MM.1S (cell line): ENCODE results near the gene CLTCL1.

Source experiments
- DNase-seq: peaks from one replicate; pipeline ENCODE4 v3.0.0-alpha.2; 2015
- H2AFZ ChIP-seq: fragments of 300-600 bp; sonication (generic); 2 replicates; pipeline ENCODE4 v1.6.0; 2016; ENCODE audit warnings: antibody characterized with exemption, low read length
- H3F3A ChIP-seq: fragments of 300-600 bp; sonication (generic); 2 replicates; pipeline ENCODE4 v1.6.1; 2016; ENCODE audit warnings: mild to moderate bottlenecking, antibody characterized with exemption, low read length, moderate library complexity, mixed read lengths; ENCODE audit not compliant: insufficient read depth
- H3K27ac ChIP-seq: fragments of 300-600 bp; sonication (generic); 2 replicates; pipeline ENCODE4 v1.5.1; 2016; ENCODE audit warnings: mild to moderate bottlenecking, low read length
- H3K27me3 ChIP-seq: fragments of 300-600 bp; sonication (generic); replicated peaks from 2 replicates; pipeline ENCODE4 v1.6.0; 2016; ENCODE audit warnings: low read length; ENCODE audit not compliant: insufficient read depth
- H3K36me3 ChIP-seq: fragments of 300-600 bp; sonication (generic); replicated peaks from 2 replicates; pipeline ENCODE4 v1.6.1; 2016; ENCODE audit warnings: mild to moderate bottlenecking, low read length, mixed read lengths; ENCODE audit not compliant: insufficient read depth
- H3K4me1 ChIP-seq: fragments of 300-600 bp; sonication (generic); 2 replicates; pipeline ENCODE4 v1.6.1; 2016; ENCODE audit warnings: low read length, mixed read lengths
- H3K4me2 ChIP-seq: fragments of 300-600 bp; sonication (generic); 2 replicates; pipeline ENCODE4 v1.6.0; 2016; ENCODE audit warnings: low read depth, low read length
- H3K4me3 ChIP-seq: fragments of 300-600 bp; sonication (generic); 2 replicates; pipeline ENCODE4 v1.5.1; 2016; ENCODE audit warnings: low read length, mixed read lengths
- H3K79me2 ChIP-seq: fragments of 300-600 bp; sonication (generic); 2 replicates; pipeline ENCODE4 v1.6.1; 2016; ENCODE audit warnings: mixed run types, low read length, mixed read lengths
- H3K9ac ChIP-seq: fragments of 300-600 bp; sonication (generic); 2 replicates; pipeline ENCODE4 v1.6.1; 2016; ENCODE audit warnings: low read length, mixed read lengths
- H3K9me2 ChIP-seq: fragments of 300-600 bp; sonication (generic); replicated peaks from 2 replicates; pipeline ENCODE4 v1.6.1; 2016; ENCODE audit warnings: mild to moderate bottlenecking, low read length, mixed read lengths; ENCODE audit not compliant: insufficient read depth
- H3K9me3 ChIP-seq: fragments of 300-600 bp; sonication (generic); replicated peaks from 2 replicates; pipeline ENCODE4 v1.6.1; 2016; ENCODE audit warnings: mild to moderate bottlenecking, low read length, mixed read lengths; ENCODE audit not compliant: insufficient read depth
- H4K20me1 ChIP-seq: fragments of 300-600 bp; sonication (generic); 2 replicates; pipeline ENCODE4 v1.6.1; 2016; ENCODE audit warnings: mild to moderate bottlenecking, low read length, moderate library complexity, mixed read lengths; ENCODE audit not compliant: insufficient read depth
- CTCF ChIP-seq: fragments of 300-600 bp; sonication (generic); IDR thresholded peaks from 2 replicates; pipeline ENCODE4 v1.5.1; 2016; ENCODE audit warnings: antibody characterized with exemption, low read length, mixed read lengths
- EZH2 ChIP-seq: fragments of 300-600 bp; sonication (generic); optimal IDR thresholded peaks from 2 replicates; pipeline ENCODE3; 2017; ENCODE audit warnings: low read depth, mild to moderate bottlenecking, antibody characterized with exemption, low read length, mixed read lengths
- EZH2phosphoT487 ChIP-seq: fragments of 300-600 bp; sonication (generic); IDR thresholded peaks from 2 replicates; pipeline ENCODE4 v1.6.1; 2018; ENCODE audit warnings: antibody characterized with exemption, low read length

Gene CLTCL1

GRCh38 chr22:19131685-19132015 is 159.9 kb downstream of the CLTCL1 start:
- no peaks in the 10 kb centered on the region for H3K4me1 ChIP-seq
- no peak overlapping the region for H3K4me3 ChIP-seq
- no peaks in the 10 kb centered on the region for H3K9me3 ChIP-seq
- no peaks in the 10 kb centered on the region for H3K79me2 ChIP-seq
- H3F3A ChIP-seq, result no peaks in the 10 kb centered on the region
- no peaks in the 10 kb centered on the region for H4K20me1 ChIP-seq
- no peak overlapping the region for H3K27ac ChIP-seq
- H2AFZ ChIP-seq, result no peak overlapping the region
- no peaks in the 10 kb centered on the region for H3K27me3 ChIP-seq
- no peak overlapping the region for H3K9ac ChIP-seq
- H3K9me2 ChIP-seq, result no peaks in the 10 kb centered on the region
- TF ChIP-seq CTCF (no peak), EZH2 (no peak), EZH2phosphoT487 (no peak)
- H3K36me3 ChIP-seq, result no peaks in the 10 kb centered on the region
- no peak overlapping the region for H3K4me2 ChIP-seq
- no peak for DNase-seq

GRCh38 chr22:19130959-19131684 is 160.4 kb downstream of the CLTCL1 start, which contains the start of gene TSSK2:
Gene TSSK2, plus strand, starts transcription at chr22:19131308. Its CDS starts 92 bp downstream, at chr22:19131400.
- H3K27me3 ChIP-seq, result no peaks in the 10 kb centered on the region
- no peak within 1 kb of the TSS for H3K27ac ChIP-seq
- no peak for DNase-seq
- no peaks in the 10 kb centered on the region for H3K9me3 ChIP-seq
- no peak within 1 kb of the TSS for H3K4me2 ChIP-seq
- no peaks in the 10 kb centered on the region for H3F3A ChIP-seq
- TF ChIP-seq EZH2phosphoT487, result no peak
- TF ChIP-seq CTCF, result no peak
- TF ChIP-seq EZH2, result no peak
- no peak within 1 kb of the TSS for H2AFZ ChIP-seq
- no peaks in the 10 kb centered on the region for H3K36me3 ChIP-seq
- H3K4me1 ChIP-seq, result no peaks in the 10 kb centered on the region
- no peaks in the 10 kb centered on the region for H3K79me2 ChIP-seq
- H4K20me1 ChIP-seq, result no peaks in the 10 kb centered on the region
- no peak within 1 kb of the TSS for H3K4me3 ChIP-seq
- no peaks in the 10 kb centered on the region for H3K9me2 ChIP-seq
- H3K9ac ChIP-seq, result no peak within 1 kb of the TSS

- no peak overlapping the region for H2AFZ ChIP-seq
- no peaks in the 10 kb centered on the region for H4K20me1 ChIP-seq
- H3K4me2 ChIP-seq, result no peak overlapping the region
- no peaks in the 10 kb centered on the region for H3K36me3 ChIP-seq
- H3K27ac ChIP-seq, result no peak overlapping the region
- H3F3A ChIP-seq, result no peaks in the 10 kb centered on the region
- no peak overlapping the region for H3K4me3 ChIP-seq
- H3K4me1 ChIP-seq, result no peaks in the 10 kb centered on the region
- no peaks in the 10 kb centered on the region for H3K9me3 ChIP-seq
- DNase-seq, result no peak
- TF ChIP-seq CTCF, result no peak
- no peak for TF ChIP-seq EZH2
- no peak for TF ChIP-seq EZH2phosphoT487
- H3K27me3 ChIP-seq, result peaks cover 6% of the 10 kb centered on the region; the same call in 1 of the 2 replicates
- H3K9me2 ChIP-seq, result no peaks in the 10 kb centered on the region
- no peaks in the 10 kb centered on the region for H3K79me2 ChIP-seq
- no peak overlapping the region for H3K9ac ChIP-seq
These were observed 161.6 kb downstream of the CLTCL1 start for GRCh38 chr22:19129871-19130270.
